Neural cell (in vitro differentiated cells): Measurements from ENCODE around the gene WDR37.

Source experiments
- EP300 ChIP-seq: fragments of 450-650 bp; conservative IDR thresholded peaks from 2 replicates; pipeline ENCODE4 v1.6.1; 2014; ENCODE audit warnings: antibody characterized with exemption, mild to moderate bottlenecking, moderate library complexity; ENCODE audit not compliant: poor library complexity, severe bottlenecking
- EZH2 ChIP-seq: fragments of 200-600, 300-800 bp; shearing (Covaris generic), sonication (generic); IDR thresholded peaks from 2 replicates; pipeline ENCODE4 v1.6.1; 2014; ENCODE audit warnings: antibody characterized with exemption, low read length, borderline replicate concordance, mild to moderate bottlenecking; ENCODE audit not compliant: insufficient read depth, poor library complexity, severe bottlenecking
- MXI1 ChIP-seq: fragments of 450-650 bp; conservative IDR thresholded peaks from 2 replicates; pipeline ENCODE4 v1.6.1; 2014; ENCODE audit warnings: antibody characterized with exemption, mild to moderate bottlenecking; ENCODE audit not compliant: poor library complexity, severe bottlenecking
- POLR2AphosphoS5 ChIP-seq: IDR thresholded peaks from 2 replicates; pipeline ENCODE4 v1.6.1; 2012
- RAD21 ChIP-seq: fragments of 450-650 bp; conservative IDR thresholded peaks from 2 replicates; pipeline ENCODE4 v1.6.1; 2014; ENCODE audit warnings: antibody characterized with exemption, mild to moderate bottlenecking, moderate library complexity
- TAF1 ChIP-seq: IDR thresholded peaks from 2 replicates; pipeline ENCODE4 v1.6.1; 2012; ENCODE audit warnings: low read depth
- TF ChIP-seq, protein P1 (sequence below): fragments of 450-650 bp; IDR thresholded peaks from 2 replicates; pipeline ENCODE4 v1.5.1; 2014; ENCODE audit warnings: antibody characterized with exemption, mild to moderate bottlenecking, moderate library complexity; ENCODE audit not compliant: poor library complexity, severe bottlenecking
- TF ChIP-seq, protein P2 (sequence below): IDR thresholded peaks from 2 replicates; pipeline ENCODE4 v1.6.1; 2012; ENCODE audit warnings: borderline replicate concordance

DNA sequence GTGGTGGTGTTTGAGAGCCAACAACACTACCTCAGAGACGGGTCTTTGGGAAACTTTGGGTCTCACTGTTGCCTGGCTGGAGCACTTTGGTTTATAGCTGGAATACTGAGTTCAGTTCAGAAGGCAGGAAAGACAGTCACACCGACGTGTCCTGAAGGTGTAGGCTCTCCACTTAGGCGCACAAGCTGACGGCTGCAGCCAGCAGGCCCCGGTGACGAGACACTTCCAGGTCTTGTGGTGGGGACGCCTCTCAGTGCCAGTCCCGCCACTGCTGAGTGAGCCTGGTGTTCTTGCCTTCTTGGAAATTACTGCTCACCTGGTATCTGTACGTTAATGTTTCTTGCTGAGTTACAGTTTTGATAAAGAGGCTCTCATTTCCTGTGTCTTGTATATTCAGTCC lies 74.0 kb downstream of the WDR37 start:
- TF ChIP-seq, protein P1, sequence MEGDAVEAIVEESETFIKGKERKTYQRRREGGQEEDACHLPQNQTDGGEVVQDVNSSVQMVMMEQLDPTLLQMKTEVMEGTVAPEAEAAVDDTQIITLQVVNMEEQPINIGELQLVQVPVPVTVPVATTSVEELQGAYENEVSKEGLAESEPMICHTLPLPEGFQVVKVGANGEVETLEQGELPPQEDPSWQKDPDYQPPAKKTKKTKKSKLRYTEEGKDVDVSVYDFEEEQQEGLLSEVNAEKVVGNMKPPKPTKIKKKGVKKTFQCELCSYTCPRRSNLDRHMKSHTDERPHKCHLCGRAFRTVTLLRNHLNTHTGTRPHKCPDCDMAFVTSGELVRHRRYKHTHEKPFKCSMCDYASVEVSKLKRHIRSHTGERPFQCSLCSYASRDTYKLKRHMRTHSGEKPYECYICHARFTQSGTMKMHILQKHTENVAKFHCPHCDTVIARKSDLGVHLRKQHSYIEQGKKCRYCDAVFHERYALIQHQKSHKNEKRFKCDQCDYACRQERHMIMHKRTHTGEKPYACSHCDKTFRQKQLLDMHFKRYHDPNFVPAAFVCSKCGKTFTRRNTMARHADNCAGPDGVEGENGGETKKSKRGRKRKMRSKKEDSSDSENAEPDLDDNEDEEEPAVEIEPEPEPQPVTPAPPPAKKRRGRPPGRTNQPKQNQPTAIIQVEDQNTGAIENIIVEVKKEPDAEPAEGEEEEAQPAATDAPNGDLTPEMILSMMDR, result no peak
- no peak for TF ChIP-seq MXI1
- TF ChIP-seq RAD21, result no peak
- TF ChIP-seq, protein P2, sequence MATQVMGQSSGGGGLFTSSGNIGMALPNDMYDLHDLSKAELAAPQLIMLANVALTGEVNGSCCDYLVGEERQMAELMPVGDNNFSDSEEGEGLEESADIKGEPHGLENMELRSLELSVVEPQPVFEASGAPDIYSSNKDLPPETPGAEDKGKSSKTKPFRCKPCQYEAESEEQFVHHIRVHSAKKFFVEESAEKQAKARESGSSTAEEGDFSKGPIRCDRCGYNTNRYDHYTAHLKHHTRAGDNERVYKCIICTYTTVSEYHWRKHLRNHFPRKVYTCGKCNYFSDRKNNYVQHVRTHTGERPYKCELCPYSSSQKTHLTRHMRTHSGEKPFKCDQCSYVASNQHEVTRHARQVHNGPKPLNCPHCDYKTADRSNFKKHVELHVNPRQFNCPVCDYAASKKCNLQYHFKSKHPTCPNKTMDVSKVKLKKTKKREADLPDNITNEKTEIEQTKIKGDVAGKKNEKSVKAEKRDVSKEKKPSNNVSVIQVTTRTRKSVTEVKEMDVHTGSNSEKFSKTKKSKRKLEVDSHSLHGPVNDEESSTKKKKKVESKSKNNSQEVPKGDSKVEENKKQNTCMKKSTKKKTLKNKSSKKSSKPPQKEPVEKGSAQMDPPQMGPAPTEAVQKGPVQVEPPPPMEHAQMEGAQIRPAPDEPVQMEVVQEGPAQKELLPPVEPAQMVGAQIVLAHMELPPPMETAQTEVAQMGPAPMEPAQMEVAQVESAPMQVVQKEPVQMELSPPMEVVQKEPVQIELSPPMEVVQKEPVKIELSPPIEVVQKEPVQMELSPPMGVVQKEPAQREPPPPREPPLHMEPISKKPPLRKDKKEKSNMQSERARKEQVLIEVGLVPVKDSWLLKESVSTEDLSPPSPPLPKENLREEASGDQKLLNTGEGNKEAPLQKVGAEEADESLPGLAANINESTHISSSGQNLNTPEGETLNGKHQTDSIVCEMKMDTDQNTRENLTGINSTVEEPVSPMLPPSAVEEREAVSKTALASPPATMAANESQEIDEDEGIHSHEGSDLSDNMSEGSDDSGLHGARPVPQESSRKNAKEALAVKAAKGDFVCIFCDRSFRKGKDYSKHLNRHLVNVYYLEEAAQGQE, result no peak
- no peak for TF ChIP-seq EZH2
- TF ChIP-seq TAF1, result no peak
- TF ChIP-seq EP300, result no peak
- no peak for TF ChIP-seq POLR2AphosphoS5
